Activated naive CD4-positive, alpha-beta T cell treated with Interleukin-2 at 50 U/mL for 16 hours (primary cell): Measurements from ENCODE around the gene ENO1.
"Not testable (repeated sequence)": the region's sequence is repeated elsewhere in the genome, so short reads cannot be mapped to it uniquely, and the experiment has no call there.

Experiments used
- DNase-seq: peaks from one replicate; pipeline ENCODE4 v3.0.0-alpha.2; 2020

Gene ENO1

DNA sequence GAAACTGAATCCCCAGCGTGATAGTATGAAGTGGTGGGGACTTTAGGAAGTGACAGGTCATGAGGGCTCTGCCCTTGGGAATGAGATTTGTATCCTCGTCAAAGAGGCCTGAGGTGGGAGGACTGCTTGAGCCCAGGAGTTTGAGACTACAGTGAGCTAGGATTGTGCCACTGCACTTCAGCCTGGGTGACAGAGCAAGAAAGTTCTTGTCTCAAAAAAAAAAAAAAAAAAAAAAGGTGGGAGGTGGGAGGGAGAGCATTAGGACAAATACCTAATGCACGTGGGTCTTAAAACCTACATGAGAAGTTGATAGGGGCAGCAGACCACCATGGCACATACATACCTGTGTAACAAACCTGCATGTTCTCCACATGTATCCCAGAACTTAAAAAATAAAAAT is 37.1 kb downstream of the ENO1 start:
- DNase-seq = no peak

DNA sequence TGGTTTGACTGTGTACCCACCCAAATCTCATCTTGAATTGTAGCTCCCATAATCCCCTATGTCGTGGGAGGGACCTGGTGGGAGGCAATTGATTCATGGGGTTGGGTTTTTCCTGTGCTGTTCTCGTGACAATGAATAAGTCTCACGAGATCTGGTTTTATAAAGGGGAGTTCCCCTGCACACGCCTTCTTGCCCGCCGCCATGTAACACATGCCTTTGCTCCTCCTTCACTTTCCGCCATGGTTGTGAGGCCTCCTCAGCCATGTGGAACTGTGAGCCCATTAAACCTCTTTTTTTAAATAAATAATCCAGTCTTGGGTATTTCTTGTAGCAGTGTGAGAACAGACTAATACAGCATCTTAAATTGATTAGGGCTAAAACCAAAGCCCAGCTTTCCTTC is 38.5 kb downstream of the ENO1 start:
- DNase-seq = no peak

DNA sequence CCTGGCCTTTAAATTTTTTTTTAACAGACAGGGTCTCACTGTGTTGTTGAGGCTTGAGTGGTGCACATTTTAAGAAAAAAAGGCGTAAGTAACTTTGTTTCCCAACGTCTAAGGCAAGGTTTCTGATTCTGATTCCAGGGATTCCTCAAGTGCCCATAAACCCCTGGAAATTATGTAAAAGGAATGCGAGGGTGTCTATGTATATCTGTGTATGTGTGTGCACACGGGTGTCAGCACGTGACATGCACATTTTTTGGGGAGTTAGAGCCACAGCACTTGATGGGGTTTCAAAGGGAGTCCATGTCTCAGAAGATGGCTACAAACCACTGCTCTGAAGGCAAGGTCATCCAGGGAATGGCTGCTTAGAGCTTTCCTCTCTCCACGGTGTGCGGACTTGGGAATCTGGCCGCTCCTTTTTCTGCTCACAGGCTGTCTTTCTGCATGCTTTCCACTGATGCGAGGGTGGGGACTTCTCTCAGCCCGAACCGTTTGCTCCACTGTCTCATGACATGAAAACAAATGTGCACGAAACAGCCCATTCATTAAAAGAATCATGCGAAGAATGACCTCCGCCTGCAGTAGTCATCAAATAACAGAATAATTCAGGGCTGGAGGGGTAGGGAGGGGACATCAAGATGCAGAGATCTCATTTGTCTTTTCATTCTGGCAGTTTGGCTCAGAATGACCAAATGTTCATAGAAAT is 42.4 kb downstream of the ENO1 start:
- no peak for DNase-seq

DNA sequence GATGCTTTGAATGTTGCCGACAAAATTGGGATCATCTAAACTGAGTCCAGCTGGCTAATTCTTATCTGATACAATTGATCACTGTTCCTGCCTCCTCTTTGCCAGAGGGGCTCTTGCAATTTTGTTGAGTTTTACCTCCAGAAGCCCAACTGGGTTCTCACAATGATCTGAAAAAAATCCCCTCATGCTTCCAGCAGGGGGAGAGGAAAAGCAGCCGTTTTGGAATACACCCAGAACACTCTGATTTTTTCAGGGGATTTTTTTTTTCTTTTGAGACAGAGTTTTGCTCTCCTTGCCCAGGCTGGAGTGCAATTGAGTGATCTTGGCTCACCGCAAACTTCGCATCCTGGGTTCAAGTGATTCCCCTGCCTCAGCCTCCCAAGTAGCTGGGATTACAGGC is 47.1 kb downstream of the ENO1 start:
- DNase-seq = no peak

DNA sequence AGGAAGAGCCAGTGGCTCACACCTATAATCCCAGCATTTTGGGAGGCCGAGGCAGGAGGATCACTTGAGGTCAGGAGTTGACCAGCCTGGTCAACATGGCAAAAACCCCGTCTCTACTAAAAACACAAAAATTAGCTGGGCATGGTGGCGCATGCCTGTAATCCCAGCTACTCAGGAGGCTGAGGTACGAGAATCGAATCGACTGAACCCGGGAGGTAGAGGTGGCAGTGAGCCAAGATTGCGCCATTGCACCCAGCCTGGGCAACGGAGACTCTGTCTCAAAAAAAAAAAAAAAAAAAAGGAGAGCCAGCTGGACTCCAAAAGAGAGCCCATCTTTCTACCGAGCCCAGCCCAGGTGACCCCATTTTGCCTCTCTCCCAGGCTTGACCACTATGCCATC is 47.8 kb downstream of the ENO1 start:
- not testable (repeated sequence) for DNase-seq

DNA sequence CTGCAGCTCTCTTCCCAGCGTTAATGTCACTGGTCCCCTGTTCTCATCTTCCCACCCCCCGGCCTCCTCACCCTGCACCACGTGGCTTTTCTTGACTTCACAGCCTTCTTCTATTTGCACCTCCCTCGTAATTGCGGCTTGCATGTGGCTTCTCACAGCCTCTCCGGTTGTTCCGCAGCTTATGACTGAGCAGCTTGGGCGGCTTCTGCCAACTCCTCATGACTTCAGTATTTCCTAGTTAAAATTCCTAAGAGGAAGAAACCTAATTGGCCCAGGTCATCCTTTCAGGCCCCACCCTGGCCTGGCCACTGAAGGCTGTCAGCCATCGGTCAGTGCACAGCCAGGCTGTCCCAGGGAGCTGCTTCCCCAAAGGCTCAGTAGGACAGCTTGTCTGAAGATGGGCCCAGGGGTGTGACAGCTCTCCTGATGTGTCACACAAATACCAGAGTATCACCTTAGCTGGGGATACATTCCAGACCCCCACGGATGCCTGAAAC is 52.5 kb downstream of the ENO1 start:
- DNase-seq = no peak

DNA sequence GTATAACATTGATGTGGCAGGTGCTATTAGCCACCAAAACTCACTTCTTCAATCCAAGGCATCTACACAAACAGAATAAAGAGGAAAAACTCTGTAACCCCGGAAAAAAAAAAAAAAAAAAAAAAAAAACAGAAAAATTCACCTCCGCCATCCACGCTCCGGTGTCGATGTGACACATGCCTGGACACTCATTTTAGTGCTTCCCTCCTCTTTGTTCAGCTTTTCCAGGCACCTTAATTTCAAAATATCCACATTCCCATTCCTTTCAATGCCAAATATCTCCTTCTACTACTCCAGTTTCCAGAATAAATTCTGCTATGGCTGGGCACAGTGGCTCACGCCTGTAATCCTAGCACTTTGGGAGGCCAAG is 55.2 kb downstream of the ENO1 start:
- no peak for DNase-seq

DNA sequence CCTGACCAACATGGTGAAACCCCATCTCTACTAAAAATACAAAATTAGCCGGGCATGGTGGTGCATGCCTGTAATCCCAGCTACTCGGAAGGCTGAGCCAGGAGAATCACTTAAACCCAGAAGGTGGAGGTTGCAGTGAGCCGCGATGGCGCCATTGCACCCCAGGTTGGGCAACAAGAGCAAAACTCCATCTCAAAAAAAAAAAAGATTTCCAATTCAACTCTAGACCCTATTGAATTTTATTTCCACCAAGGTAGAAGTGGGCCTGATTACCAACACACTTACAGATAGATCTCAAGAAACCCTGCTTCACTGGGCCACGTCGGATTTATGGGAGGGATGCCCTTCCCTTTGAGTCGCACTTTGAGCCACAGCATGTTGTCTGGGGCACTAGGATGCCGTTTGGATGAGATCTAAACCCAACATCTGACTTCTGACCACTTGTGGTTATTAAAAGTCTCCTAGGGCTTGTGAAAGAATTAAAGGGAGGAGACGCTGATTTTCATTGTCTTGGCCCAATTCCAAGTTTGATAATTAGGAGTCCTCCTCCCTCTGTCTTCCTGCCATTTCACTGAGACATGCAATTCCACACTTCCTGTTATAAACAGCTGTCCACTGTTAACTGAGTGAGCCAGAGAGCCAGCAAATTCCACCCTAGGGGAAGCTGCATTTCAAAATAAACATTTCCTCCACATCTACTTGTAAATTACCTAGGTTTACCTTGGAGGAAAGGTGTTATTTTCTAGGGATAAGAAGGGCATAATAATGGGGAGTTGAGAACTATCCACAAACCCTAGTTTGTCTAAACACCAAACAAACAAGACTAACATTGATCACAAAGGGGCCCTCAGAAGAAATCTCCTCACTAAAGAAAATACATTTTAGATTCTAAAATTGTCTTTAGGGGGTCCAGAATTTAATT is 55.9 kb downstream of the ENO1 start:
- no peak for DNase-seq

DNA sequence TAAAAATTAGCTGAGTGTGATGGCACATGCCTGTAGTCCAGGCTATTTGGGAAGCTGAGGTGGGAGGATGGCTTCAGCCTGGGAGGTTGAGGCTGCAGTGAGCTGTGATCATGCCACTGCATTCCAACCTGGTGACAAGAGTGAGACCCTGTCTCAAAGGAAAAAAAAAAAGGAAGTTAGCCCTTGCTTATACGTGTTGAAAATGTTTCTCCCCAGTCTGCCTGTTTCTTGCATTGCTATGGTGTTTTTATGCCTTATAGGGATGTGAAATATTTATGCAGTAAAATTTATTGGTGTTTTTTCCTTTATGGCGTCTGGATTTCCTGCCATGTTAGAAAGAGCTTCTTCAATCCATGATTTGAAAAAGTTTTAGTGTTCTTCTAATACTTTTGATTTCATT is 57.4 kb downstream of the ENO1 start:
- no peak for DNase-seq

DNA sequence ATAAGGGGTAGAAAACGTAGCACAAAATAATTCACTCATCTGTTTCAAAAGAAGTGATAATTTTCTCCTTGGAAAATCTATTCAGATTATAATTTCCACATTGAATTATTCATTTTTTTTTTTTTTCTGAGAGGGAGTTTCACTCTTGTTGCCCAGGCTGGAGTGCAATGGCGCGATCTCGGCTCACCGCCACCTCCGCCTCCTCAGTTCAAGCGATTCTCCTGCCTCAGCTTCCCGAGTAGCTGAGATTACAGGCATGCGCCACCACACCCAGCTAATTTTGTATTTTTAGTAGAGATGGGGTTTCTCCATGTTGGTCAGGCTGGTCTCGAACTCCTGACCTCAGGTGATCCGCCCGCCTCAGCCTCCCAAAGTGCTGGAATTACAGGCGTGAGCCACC is 59.7 kb downstream of the ENO1 start:
- not testable (repeated sequence) for DNase-seq

DNA sequence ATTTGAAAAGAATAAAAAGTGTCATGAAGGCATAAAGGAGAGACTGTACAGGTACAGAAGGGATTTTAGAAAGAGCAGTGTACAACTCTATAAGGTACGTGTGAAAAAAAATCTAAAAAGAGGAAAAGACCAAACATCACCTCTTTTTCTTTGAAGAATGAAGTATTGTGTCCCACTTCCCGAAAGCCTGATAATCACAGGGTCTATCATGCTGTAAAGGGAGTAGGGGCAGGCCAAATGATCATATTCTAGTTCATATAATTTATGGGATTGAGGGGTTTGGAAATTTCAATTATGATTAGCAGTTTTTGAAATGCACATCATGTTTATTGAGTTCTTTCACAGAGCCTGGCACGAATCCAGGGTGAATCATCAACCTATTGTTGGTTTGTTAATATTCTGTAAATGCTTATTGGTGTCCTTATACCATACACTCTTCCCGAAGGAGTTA is 60.1 kb downstream of the ENO1 start:
- no peak for DNase-seq

DNA sequence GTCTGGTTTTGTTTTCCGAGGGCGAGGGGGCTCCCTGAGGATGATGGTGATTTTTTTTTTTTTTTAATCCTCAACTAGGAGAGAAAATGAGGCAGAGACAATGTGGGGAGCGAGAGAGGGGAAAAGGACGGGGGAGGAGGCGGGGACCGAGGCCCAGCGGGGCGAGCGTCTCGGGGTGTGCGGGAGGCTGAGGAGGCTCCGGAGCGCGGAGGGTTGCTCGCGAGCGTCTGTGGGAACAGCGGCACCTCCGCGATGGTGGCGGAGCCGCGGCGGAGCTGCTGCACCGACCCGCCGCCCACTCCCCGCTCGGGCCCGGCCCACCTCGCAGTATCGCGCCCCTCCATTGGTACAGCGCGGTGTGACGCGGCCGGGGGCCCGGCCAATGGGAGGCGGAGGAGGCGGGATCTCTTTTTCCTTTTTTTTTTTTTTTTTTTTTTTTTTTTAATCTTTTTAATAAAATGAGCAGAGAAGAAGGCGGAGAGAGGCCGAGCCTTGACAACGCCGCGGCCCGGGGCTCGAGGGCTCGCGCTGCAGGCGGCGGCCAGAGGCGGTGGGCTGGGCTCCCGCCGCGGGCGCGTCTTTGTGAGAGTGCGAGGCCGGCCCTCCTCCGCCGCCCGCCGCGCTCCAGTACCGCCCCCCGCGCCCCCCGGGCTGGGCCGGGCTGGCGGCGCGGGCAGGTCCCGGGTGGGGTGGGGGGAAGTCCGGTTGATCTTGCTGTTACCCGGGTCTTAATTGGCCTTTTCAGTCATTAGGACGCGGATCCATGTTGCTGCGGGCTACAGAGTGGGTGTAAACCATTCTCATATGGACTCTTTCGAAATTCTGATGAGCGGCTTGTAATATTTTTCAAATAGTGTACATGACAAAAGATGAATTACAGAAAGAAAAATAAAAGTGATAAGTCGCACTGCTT is 60.8 kb downstream of the ENO1 start, which contains the start of gene RERE:
Gene RERE (minus strand): TSS at position 229 of the 913 bp plus-strand sequence.
- DNase-seq = peak; percentile 97

DNA sequence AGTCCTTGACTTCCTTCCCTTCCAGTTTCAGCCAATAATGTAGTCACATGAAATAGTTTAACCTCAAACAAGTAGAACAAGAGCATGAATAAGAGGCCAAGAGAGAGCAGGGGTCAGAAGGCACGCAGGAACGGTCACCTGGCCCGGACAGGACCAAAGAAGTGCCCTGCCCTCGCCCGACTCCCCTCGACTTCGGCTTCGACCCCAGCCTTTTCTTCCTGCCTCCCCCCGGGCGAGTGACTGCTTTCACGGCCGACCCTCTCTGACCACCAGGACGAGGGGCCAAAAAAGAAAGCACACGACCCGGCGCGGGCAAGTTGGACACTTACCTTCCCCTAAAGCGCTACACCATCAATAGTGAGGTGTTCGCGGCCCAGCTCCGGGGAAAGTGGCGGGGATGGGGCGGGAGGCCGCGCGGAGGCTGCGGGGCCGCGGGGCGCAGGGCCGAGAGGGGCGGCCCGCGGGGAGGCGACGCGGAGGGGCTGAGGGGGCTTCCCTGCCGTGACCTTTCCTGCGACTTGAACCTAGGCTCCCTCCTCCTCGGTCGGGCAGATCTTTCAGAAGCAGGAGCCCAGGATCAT is 61.6 kb downstream of the ENO1 start:
- peak; percentile 18 for DNase-seq

DNA sequence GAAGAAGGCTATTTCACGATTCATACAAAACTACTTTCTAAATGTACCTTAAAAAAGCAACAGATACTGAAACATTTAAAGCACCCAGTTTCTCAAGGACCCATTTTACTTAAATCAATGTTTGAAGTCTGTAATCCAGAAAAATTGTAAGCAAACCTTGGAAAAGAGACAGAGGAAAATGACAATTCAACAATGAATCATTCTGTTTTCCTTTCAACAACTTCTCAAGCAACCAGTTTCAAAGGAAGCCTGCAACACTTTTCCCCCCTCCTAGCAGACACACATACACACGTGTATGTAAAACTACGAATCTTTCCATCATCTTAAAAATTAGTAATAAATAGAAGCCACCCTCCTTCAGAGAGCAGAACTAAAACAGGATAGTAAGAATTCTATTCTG is 62.2 kb downstream of the ENO1 start:
- DNase-seq = no peak

DNA sequence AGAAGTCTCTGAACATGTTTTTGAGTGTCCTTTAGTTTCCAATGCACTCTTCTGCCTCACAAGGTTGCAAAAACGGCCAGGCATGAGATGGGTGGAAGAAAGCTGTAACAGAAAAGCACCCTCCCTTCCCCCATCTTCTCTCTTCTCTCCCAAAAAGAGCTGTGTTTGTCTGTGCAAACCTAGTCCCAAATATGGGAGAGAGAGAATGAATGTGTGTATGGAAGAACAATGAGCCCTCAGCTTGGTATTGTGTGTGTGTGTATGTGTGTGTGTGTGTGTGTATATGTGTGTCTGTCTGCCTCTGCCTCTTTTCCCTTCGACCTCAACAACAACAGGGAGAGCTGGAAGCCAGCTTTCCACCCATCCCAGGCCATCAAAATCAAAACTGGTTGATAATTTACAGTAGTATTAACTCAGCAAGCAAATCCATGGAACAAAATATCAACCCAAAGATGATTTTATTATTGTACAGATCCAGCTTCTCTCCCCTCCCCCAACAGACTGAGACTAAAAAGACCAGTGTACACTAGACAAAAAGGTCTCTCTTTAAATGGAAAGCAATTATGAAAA is 62.8 kb downstream of the ENO1 start:
- no peak for DNase-seq

DNA sequence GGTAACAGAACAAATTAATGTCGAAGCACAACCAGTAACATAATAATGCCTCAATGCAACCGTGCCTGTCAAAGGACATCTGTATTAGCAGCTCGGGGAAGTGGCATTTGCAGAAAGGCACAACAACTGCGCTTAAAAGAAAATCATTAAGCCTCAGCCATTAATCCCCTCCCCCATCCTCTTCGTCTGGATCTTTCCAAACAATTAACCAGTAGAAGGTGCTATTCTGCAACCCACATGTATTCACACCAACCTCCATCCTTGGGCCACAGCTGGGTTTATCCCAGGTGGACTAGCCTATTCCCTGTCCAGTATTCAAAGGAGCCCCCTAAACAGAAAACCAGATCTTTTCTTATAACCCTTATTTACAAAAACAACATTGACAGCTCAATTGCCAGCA is 63.6 kb downstream of the ENO1 start:
- DNase-seq = no peak

DNA sequence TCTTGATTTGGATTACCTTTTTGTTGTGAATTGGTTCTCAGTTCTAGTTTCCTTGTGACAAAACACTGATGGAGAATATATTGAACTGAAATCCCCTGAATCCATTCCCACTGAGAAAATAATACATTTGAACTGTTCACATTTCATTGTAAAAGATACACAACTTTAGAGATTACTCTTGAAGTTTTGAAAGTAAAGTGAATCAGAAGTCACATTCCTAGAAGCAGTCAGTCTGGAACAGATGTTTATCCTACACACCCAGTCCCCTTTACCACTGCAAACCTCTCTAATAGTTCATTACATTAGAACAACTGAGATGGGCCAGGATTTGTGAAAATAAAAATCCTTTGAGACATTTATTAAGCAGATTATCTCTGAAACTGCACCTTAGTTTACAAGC is 64.5 kb downstream of the ENO1 start:
- no peak for DNase-seq

DNA sequence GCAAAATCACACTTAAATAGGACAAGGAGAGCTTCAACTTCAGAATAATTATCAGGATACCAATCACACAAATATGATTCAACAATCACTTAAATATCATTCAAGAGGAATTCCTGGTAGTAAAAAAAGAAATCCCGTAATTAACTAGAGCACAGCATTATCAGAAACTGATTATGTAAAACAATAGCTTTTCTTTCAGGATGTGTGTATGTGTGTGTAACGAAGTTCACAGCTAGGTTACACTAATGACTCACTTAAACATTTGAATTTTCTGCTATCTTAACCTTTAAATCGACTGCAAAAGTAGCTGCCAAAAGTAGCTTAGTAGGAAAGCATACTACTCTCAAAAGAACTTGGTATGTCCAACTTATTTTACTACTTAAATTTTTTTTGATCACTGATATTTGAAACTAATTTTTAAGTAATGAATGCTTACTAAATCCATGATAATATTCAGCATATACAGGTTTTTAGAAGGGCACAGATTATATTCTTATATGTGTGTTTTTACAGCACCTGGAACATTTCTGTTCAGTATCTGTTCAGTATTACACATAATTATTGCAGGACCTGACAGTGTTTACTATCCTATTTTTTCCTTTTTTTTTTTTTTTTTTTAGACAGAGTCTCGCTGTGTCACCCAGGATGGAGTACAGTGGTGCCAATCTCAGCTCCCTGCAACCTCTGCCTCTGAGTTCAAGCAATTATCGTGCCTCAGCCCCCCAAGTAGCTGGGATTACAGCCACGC is 65.3 kb downstream of the ENO1 start:
- no peak for DNase-seq

DNA sequence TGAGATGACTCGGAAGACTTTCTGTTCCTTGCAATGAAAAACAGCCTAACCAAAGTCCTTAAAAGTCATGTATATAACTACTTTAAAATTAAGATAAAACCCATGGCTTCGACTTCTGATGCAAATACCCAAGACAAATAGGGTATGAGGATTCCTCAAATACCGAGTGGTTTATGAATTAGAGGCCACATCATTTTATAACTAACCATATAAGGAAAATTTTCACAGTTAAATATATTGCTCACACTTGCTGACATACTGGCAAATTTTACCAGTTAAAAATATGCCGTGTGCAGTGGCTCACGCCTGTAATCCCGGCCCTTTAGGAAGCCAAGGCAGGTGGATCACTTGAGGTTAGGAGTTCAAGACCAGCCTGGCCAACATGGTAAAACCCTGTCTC is 66.4 kb downstream of the ENO1 start:
- no peak for DNase-seq
